GM12864 (cell line): ENCODE data around the gene PRDM11.

Experiments used
- DNase-seq: peaks from one replicate; pipeline ENCODE4 v3.0.0-alpha.2; 2011; ENCODE audit warnings: low read depth
- H3K4me3 ChIP-seq: 2 replicates; pipeline ENCODE4 v1.5.1; 2011; ENCODE audit warnings: mild to moderate bottlenecking, low read depth, low read length, control low read depth
- CTCF ChIP-seq: IDR thresholded peaks from 2 replicates; pipeline ENCODE4 v1.5.1; 2011; ENCODE audit warnings: low read depth, mild to moderate bottlenecking, moderate library complexity, low read length, control low read depth, inconsistent platforms; ENCODE audit errors: missing control alignments

Gene PRDM11

GRCh38 chr11:45173064-45173463 is 26.6 kb downstream of the PRDM11 start:
- H3K4me3 ChIP-seq, result no peak overlapping the region
- DNase-seq, result no peak
- no peak for TF ChIP-seq CTCF

DNA sequence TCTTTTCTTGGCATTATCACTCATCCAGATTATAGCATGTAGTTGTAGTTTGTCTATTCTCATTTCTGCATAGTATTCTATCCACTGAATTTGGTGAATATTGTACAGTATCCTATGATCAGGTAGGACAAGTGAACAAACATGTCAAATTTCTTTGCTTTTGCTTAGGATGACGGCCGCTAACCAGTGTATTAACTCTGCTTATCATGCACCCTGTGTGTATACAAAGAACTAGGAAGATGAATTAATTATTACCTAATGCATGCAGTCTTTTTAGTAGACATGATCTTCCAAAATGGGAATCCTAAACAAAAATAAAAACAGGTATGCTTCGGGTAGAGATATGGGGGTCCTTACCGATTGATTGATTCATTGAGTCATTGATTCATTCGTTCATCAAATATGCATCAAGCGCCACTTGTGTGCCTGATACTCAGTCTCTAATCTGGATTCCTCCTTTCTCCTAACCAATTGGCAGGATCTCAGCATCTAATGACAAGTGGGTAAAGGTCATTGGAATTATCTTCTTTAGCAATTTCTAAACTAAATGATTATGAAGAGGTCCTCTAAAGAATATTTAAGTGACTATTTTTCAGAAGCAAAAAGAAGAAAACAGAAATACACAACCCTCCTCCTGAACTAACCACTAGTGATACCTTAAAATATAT is 27.9 kb downstream of the PRDM11 start:
- no peak overlapping the region for H3K4me3 ChIP-seq
- no peak for DNase-seq
- no peak for TF ChIP-seq CTCF

DNA sequence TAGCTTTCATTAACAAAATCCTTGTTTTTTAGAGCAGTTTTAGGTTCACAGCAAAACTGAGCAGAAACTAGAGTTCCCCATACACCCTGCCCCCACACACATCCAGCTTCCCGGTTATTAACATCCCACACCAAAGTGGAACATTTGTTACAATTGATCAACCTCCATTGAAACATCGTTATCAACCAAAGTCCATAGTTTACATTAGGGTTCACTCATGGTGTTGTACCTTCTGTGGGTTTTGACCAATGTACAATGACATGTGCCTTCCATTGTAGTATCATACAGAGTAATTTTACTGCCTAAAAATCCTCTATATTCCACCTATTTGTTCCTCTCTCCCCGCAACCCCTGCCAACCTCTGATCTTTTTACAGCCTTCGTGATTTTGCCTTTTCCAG is 28.5 kb downstream of the PRDM11 start:
- DNase-seq, result no peak
- H3K4me3 ChIP-seq, result no peak overlapping the region
- no peak for TF ChIP-seq CTCF

GRCh38 chr11:45176996-45177395 is 30.6 kb downstream of the PRDM11 start:
- no peak for DNase-seq
- H3K4me3 ChIP-seq, result no peak overlapping the region
- TF ChIP-seq CTCF, result no peak

DNA sequence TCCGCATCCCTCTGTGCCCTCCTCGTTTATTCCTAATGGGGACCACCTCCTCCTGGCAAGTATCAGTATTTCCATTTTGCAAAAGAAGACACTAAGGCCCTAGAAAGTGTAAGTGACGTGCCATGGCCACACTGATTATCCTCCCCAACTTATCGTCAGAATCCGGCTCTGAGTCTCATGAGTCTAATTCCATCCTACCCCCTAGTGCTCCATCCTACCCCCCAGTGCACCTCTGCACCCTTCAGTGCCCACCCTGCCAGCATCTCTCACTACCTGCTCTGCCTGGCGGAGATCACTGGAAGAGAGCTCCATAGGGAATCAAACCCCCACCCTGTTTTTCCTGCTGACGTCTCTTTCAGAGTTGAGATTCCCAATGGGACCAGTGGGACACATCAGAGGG is 31.8 kb downstream of the PRDM11 start:
- no peak for DNase-seq

GRCh38 chr11:45178890-45179671 is 32.6 kb downstream of the PRDM11 start:
- DNase-seq, result no peak
- TF ChIP-seq CTCF, result no peak
- no peak overlapping the region for H3K4me3 ChIP-seq

More for the DNA sequence above, 31.8 kb downstream of the PRDM11 start:
- no peak overlapping the region for H3K4me3 ChIP-seq
- no peak for TF ChIP-seq CTCF
